ENCODE measurements around the gene ANKRD33. TPM values are rescaled to one million over a fixed set of nuclear protein-coding genes. Genes with fewer than 3 reads are reported as not detected.
A peak's percentile ranks its signal among the peaks of the same experiment; 100 is the strongest.

ANKRD33 gene
- total RNA-seq, 1 donor from 2014 or later = not detected

DNA sequence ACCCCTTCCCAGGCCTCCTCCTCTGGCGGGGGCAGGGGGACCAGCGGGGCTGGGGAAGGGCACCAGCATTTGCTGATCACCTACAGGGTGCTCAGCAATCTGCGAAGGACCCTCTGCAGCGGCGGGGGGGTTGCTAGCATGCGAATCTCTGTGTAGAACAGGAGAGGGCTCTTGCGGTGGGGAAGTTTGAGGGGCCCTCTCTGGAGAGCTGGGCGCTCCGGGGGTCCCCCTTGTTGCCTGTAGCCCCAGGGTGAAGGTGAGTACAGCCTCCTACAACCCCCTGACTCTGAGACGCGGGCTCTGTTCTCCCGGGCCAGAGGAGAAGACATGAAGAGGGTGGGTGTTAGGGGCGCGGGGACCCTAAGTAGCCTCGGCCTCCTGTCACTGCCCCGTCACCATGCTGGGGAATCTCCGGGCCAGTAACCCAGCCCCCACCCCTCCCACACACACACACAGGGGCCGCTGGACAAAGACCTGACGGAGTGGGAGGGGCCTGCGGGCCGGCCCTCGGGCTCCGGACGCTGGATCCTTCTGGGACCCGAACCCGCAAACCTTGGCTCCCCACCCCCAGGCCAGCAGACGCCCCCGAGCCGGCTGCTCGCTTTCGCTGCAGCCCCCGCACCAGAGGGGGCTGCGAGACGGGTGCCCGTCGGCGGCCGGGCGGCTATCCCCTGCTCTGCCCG lies 40.1 kb upstream of the ANKRD33 start:
- Mint-ChIP-seq H3K4me3 (ENCODE audit: unreplicated experiment) (peak overlapping the region; percentile 86), H3K27ac (ENCODE audit: unreplicated experiment) (peak overlapping the region; percentile 76), H3K4me1 (ENCODE audit: low read depth, unreplicated experiment) (peaks cover 28% of the 10 kb centered on the region), H3K9me3 (ENCODE audit: unreplicated experiment) (peaks cover 5% of the 10 kb centered on the region), H3K36me3 (ENCODE audit: unreplicated experiment) (no peaks in the 10 kb centered on the region), H3K27me3 (ENCODE audit: unreplicated experiment) (peaks cover 14% of the 10 kb centered on the region)
- peak; percentile 76 for DNase-seq
- TF ChIP-seq, protein P1, sequence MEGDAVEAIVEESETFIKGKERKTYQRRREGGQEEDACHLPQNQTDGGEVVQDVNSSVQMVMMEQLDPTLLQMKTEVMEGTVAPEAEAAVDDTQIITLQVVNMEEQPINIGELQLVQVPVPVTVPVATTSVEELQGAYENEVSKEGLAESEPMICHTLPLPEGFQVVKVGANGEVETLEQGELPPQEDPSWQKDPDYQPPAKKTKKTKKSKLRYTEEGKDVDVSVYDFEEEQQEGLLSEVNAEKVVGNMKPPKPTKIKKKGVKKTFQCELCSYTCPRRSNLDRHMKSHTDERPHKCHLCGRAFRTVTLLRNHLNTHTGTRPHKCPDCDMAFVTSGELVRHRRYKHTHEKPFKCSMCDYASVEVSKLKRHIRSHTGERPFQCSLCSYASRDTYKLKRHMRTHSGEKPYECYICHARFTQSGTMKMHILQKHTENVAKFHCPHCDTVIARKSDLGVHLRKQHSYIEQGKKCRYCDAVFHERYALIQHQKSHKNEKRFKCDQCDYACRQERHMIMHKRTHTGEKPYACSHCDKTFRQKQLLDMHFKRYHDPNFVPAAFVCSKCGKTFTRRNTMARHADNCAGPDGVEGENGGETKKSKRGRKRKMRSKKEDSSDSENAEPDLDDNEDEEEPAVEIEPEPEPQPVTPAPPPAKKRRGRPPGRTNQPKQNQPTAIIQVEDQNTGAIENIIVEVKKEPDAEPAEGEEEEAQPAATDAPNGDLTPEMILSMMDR (IDR thresholded peaks at IDR 0.05; ENCODE audit: partially characterized antibody, unreplicated experiment) = no peak

DNA sequence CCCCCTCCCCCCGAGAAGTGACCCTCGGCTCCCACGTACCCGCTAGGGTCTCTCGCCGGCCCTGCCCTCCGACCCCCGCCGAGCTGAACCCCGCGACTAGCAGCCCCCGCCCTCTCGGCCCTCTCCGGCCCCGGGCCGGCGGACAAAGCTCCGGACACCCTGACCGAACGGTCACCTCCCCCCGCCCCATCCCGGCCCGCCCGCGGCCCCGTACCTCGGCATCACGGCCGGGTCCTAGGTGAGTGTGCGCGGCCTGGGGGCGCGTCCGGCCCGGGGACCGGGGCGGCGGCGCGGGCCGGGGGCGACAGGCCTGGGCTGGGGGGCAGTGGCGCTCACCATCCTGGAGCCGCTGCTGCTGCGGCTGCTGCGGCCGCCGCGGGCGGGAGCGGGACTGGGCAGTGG lies 39.6 kb upstream of the ANKRD33 start, which contains the start of gene FIGNL2:
FIGNL2 (minus strand) TSS at position 393 of the 402 bp plus-strand sequence. CDS start 26,305 bp downstream, outside the sequence.
- Mint-ChIP-seq H3K27me3 (ENCODE audit: unreplicated experiment) (peaks cover 14% of the 10 kb centered on the region), H3K4me3 (ENCODE audit: unreplicated experiment) (peak within 1 kb of the TSS; percentile 86), H3K4me1 (ENCODE audit: low read depth, unreplicated experiment) (peaks cover 28% of the 10 kb centered on the region), H3K27ac (ENCODE audit: unreplicated experiment) (peak within 1 kb of the TSS; percentile 76), H3K9me3 (ENCODE audit: unreplicated experiment) (peaks cover 5% of the 10 kb centered on the region), H3K36me3 (ENCODE audit: unreplicated experiment) (no peaks in the 10 kb centered on the region)
- peak; percentile 58 for DNase-seq
- TF ChIP-seq, protein P1 (IDR thresholded peaks at IDR 0.05; ENCODE audit: partially characterized antibody, unreplicated experiment) = no peak

DNA sequence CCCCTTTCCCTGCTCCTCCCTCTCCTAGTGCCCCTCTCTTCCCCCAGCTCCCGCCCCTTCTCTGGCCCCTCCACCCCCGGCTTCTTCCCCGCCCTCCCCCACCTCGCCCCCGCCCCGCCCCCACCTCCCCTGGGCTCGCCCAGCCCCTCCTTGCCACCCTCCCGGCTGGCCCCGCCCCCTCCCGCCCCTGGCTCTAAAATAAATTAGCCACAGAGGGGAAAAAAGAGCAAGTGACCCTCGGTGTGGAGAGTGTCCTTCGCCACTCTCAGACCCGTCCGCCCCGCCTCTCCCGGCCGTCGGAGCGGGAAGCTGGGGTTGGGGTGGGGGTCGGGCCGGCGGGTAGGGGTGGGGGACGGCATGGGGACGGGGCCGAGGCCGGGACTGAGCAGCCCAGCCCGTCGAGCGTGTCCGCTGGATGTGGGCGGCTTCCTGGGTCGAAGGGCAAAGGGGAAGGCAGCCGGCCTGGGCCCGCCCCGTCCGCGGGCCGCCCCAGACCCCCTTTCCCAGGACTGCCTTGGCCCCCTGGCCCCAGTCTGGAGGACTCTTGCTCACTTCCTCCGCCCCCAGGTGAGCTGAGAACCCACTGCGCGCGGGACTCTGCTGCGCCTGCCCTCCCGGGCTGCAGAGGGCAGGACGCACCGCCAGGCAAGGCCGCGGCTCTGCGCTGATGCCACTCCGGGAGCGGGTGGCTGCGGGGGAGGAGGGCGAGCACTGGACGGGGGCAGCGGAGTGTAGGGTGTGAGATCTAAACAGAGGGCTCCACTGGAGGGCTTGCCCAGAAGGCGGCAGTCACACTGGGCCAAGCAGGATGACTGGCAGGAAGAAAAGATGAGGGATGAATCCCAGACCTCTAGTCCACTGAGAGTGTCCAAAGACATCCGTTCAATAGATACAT lies 38.8 kb upstream of the ANKRD33 start:
- DNase-seq = peak; percentile 76
- no peak overlapping the region for H3K27ac Mint-ChIP-seq (ENCODE audit: unreplicated experiment)
- TF ChIP-seq, protein P1 (IDR thresholded peaks at IDR 0.05; ENCODE audit: partially characterized antibody, unreplicated experiment) = no peak
- no peaks in the 10 kb centered on the region for H3K36me3 Mint-ChIP-seq (ENCODE audit: unreplicated experiment)
- H3K4me1 Mint-ChIP-seq (ENCODE audit: low read depth, unreplicated experiment) = peaks cover 21% of the 10 kb centered on the region
- H3K9me3 Mint-ChIP-seq (ENCODE audit: unreplicated experiment) = peaks cover 5% of the 10 kb centered on the region
- H3K27me3 Mint-ChIP-seq (ENCODE audit: unreplicated experiment) = peaks cover 14% of the 10 kb centered on the region
- peak overlapping the region; percentile 73 for H3K4me3 Mint-ChIP-seq (ENCODE audit: unreplicated experiment)

DNA sequence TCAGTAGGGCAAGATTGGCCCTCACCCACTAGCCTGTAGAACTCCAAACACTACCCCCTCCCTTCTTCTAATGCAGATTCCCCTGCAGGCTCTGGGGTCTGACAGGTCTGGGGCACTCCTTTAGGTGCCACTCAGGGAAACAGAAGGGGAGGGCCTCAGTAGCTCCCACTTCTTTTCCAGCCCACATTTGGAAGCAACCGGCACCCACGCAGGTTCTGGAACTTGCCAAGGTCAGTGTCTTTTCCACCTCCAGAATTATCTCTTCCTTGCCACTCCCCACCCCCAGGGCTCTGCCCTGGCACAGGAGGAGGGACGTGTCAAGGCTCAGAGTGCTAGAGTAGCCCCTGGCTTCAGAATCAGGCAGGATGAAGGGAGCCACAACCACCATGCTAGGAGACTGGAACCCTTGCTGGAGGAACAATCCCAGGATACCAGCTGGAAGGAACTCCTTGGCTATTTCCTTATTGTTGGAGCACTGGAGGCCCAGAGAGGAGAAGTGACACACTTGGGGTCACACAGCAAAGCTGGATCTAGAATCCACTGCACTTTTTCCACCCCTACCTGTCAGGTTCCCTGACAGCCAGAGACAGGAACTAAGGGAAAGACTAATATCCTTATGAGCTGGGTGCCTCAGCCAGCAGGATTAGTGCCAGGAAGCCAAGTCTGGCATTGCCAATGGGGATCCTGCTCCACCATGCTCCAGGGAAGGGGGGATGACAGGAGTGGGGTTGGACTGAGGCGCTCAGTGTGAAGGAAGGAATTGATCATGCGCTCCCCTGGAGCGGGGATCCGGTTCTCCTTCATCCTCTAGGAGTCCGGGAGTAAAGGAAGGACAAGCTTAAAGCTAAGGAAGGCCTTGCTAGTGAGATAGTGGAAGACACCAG lies 37.6 kb upstream of the ANKRD33 start:
- no peaks in the 10 kb centered on the region for H3K36me3 Mint-ChIP-seq (ENCODE audit: unreplicated experiment)
- H3K4me3 Mint-ChIP-seq (ENCODE audit: unreplicated experiment) = peak overlapping the region; percentile 73
- TF ChIP-seq, protein P1 (IDR thresholded peaks at IDR 0.05; ENCODE audit: partially characterized antibody, unreplicated experiment) = no peak
- no peak overlapping the region for H3K27ac Mint-ChIP-seq (ENCODE audit: unreplicated experiment)
- H3K4me1 Mint-ChIP-seq (ENCODE audit: low read depth, unreplicated experiment) = peaks cover 9% of the 10 kb centered on the region
- peaks cover 5% of the 10 kb centered on the region for H3K9me3 Mint-ChIP-seq (ENCODE audit: unreplicated experiment)
- H3K27me3 Mint-ChIP-seq (ENCODE audit: unreplicated experiment) = peaks cover 12% of the 10 kb centered on the region
- no peak for DNase-seq

Measured in glutamatergic neuron (in vitro differentiated cells).